Measurements from ENCODE around the gene GCH1.

The GCH1 gene

DNA sequence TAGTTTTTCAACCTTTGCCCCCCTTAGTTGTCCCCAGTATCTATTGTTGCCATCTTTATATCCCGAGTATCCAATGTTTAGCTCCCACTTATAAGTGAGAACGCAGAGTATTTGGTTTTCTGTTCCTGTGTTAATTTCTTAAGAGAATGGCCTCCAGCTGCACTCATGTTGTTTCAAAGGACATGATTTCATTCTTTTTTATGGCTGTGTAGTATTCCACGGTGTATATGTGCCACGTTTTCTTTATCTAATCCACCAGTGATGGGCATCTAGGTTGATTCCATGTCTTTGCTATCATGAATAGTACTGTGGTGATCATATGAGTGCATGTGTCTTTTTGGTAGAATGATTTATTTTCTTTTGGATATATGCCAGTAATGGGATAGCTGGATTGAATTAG is 72.0 kb downstream of the GCH1 start:
- DNase-seq: no peak
- H3K4me3 ChIP-seq (ENCODE audit: low read length): no peak overlapping the region
- no peak overlapping the region for H3K27ac ChIP-seq (ENCODE audit: low read length)
- no peak overlapping the region for H3K9ac ChIP-seq (ENCODE audit: low read length)
- H3K9me2 ChIP-seq (replicated peaks; ENCODE audit: insufficient read depth, low read length): no peaks in the 10 kb centered on the region
- TF ChIP-seq EZH2 (optimal IDR thresholded peaks at IDR 0.05; ENCODE audit: low read depth, low read length) (no peak), EZH2phosphoT487 (IDR thresholded peaks at IDR 0.05; ENCODE audit: low read length) (no peak)
- TF ChIP-seq, protein P1, sequence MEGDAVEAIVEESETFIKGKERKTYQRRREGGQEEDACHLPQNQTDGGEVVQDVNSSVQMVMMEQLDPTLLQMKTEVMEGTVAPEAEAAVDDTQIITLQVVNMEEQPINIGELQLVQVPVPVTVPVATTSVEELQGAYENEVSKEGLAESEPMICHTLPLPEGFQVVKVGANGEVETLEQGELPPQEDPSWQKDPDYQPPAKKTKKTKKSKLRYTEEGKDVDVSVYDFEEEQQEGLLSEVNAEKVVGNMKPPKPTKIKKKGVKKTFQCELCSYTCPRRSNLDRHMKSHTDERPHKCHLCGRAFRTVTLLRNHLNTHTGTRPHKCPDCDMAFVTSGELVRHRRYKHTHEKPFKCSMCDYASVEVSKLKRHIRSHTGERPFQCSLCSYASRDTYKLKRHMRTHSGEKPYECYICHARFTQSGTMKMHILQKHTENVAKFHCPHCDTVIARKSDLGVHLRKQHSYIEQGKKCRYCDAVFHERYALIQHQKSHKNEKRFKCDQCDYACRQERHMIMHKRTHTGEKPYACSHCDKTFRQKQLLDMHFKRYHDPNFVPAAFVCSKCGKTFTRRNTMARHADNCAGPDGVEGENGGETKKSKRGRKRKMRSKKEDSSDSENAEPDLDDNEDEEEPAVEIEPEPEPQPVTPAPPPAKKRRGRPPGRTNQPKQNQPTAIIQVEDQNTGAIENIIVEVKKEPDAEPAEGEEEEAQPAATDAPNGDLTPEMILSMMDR (IDR thresholded peaks at IDR 0.05; ENCODE audit: low read length): no peak
- no peaks in the 10 kb centered on the region for H3K79me2 ChIP-seq (ENCODE audit: low read length)
- H3F3A ChIP-seq (ENCODE audit: insufficient read depth, low read length): no peaks in the 10 kb centered on the region
- no peaks in the 10 kb centered on the region for H3K27me3 ChIP-seq (replicated peaks; ENCODE audit: insufficient read depth, low read length)
- H3K4me2 ChIP-seq (ENCODE audit: low read depth, low read length): no peak overlapping the region
- no peaks in the 10 kb centered on the region for H3K36me3 ChIP-seq (replicated peaks; ENCODE audit: insufficient read depth, low read length)
- H4K20me1 ChIP-seq (ENCODE audit: insufficient read depth, low read length): no peaks in the 10 kb centered on the region
- no peaks in the 10 kb centered on the region for H3K9me3 ChIP-seq (replicated peaks; ENCODE audit: insufficient read depth, low read length)
- H3K4me1 ChIP-seq (ENCODE audit: low read length): no peaks in the 10 kb centered on the region
- no peak overlapping the region for H2AFZ ChIP-seq (ENCODE audit: low read length)

GRCh38 chr14:54829486-54830224 is 73.0 kb downstream of the GCH1 start:
- Histone ChIP-seq H3F3A (ENCODE audit: insufficient read depth, low read length) (no peaks in the 10 kb centered on the region), H3K9me2 (replicated peaks; ENCODE audit: insufficient read depth, low read length) (no peaks in the 10 kb centered on the region), H3K27me3 (replicated peaks; ENCODE audit: insufficient read depth, low read length) (no peaks in the 10 kb centered on the region), H3K4me3 (ENCODE audit: low read length) (no peak overlapping the region), H3K36me3 (replicated peaks; ENCODE audit: insufficient read depth, low read length) (no peaks in the 10 kb centered on the region), H3K27ac (ENCODE audit: low read length) (no peak overlapping the region), H2AFZ (ENCODE audit: low read length) (no peak overlapping the region), H3K4me1 (ENCODE audit: low read length) (no peaks in the 10 kb centered on the region), H3K9me3 (replicated peaks; ENCODE audit: insufficient read depth, low read length) (no peaks in the 10 kb centered on the region), H4K20me1 (ENCODE audit: insufficient read depth, low read length) (no peaks in the 10 kb centered on the region), H3K9ac (ENCODE audit: low read length) (no peak overlapping the region), H3K79me2 (ENCODE audit: low read length) (no peaks in the 10 kb centered on the region), H3K4me2 (ENCODE audit: low read depth, low read length) (no peak overlapping the region)
- no peak for DNase-seq
- TF ChIP-seq EZH2 (optimal IDR thresholded peaks at IDR 0.05; ENCODE audit: low read depth, low read length): no peak
- TF ChIP-seq, protein P1 (IDR thresholded peaks at IDR 0.05; ENCODE audit: low read length): no peak
- no peak for TF ChIP-seq EZH2phosphoT487 (IDR thresholded peaks at IDR 0.05; ENCODE audit: low read length)

DNA sequence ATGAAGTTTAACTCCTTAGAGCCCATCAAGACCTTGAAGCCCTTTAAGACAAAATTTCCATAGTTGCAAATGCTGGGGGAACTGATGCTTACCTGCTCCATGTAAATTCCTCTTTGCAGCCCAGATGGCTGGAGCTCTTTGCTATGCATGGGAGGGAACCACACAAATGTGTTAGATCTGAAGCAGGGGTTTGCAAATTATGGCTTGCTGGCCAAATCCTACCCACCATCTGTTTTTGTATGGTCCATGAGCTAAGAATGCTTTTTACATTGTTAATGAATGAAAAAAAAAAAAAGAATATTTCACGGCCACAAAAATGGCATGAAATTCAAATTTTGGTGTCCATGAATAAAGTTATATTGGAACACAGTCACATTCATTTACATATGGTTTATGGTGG is 74.6 kb downstream of the GCH1 start:
- no peaks in the 10 kb centered on the region for H3K9me3 ChIP-seq (replicated peaks; ENCODE audit: insufficient read depth, low read length)
- no peak overlapping the region for H3K4me3 ChIP-seq (ENCODE audit: low read length)
- no peaks in the 10 kb centered on the region for H3K79me2 ChIP-seq (ENCODE audit: low read length)
- no peak overlapping the region for H3K27ac ChIP-seq (ENCODE audit: low read length)
- H3K9me2 ChIP-seq (replicated peaks; ENCODE audit: insufficient read depth, low read length): no peaks in the 10 kb centered on the region
- H3K36me3 ChIP-seq (replicated peaks; ENCODE audit: insufficient read depth, low read length): no peaks in the 10 kb centered on the region
- H3K4me1 ChIP-seq (ENCODE audit: low read length): no peaks in the 10 kb centered on the region
- H3F3A ChIP-seq (ENCODE audit: insufficient read depth, low read length): no peaks in the 10 kb centered on the region
- no peaks in the 10 kb centered on the region for H3K27me3 ChIP-seq (replicated peaks; ENCODE audit: insufficient read depth, low read length)
- TF ChIP-seq, protein P1 (IDR thresholded peaks at IDR 0.05; ENCODE audit: low read length): no peak
- no peak for TF ChIP-seq EZH2 (optimal IDR thresholded peaks at IDR 0.05; ENCODE audit: low read depth, low read length)
- TF ChIP-seq EZH2phosphoT487 (IDR thresholded peaks at IDR 0.05; ENCODE audit: low read length): no peak
- no peaks in the 10 kb centered on the region for H4K20me1 ChIP-seq (ENCODE audit: insufficient read depth, low read length)
- no peak for DNase-seq
- no peak overlapping the region for H3K4me2 ChIP-seq (ENCODE audit: low read depth, low read length)
- H3K9ac ChIP-seq (ENCODE audit: low read length): no peak overlapping the region
- H2AFZ ChIP-seq (ENCODE audit: low read length): no peak overlapping the region

Data from MM.1S (cell line).